HG02852 (cell line): Measurements from ENCODE around the gene ACP5.
"Not testable (repeated sequence)": the region's sequence is repeated elsewhere in the genome, so short reads cannot be mapped to it uniquely, and the experiment has no call there.

Experiments
- ATAC-seq: cut with Tn5 transposase; IDR thresholded peaks from one replicate; pipeline ENCODE4 v1.9.1; 2021; ENCODE audit warnings: mild to moderate bottlenecking, moderate library complexity; ENCODE audit not compliant: unreplicated experiment

The ACP5 gene

DNA sequence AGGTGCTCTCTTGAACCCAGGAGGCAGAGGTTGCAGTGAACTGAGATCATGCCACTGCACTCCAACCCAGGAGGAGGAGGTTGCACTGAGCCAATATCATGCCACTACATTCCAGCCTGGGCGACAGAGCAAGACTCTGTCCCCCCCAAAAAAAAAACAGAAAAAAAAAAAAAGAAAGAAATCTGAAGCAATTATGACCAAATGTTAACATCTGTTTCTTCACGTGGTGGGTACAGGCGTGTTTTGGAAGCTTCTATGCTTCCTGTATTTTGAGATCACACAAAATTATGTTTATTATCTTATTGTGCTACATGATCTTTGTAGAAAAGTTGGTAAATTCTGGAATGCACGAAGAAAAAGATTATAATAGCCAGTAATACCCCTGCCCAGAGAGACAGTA, 2.7 kb upstream of the ACP5 start:
- ATAC-seq, result no peak

- ATAC-seq, result no peak
These were observed 1.1 kb upstream of the ACP5 start for GRCh38 chr19:11578258-11579142.

DNA sequence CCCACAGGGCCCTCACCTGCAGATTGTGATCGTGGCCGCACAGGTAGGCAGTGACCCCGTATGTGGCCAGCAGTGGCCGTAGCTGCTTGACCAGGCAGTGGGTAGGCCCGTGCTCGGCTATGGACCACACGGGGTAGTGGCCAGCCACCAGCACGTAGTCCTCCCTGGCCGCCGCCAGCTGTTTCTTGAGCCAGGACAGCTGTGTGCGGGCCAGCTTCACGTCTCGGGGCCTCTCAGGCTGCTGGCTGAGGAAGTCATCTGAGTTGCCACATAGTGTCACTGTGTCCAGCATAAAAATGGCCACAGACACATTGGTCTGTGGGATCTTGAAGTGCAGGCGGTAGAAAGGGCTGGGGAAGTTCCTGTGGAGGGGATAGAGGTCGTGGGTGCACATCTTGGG, 1.2 kb downstream of the ACP5 start:
- ATAC-seq, result no peak

DNA sequence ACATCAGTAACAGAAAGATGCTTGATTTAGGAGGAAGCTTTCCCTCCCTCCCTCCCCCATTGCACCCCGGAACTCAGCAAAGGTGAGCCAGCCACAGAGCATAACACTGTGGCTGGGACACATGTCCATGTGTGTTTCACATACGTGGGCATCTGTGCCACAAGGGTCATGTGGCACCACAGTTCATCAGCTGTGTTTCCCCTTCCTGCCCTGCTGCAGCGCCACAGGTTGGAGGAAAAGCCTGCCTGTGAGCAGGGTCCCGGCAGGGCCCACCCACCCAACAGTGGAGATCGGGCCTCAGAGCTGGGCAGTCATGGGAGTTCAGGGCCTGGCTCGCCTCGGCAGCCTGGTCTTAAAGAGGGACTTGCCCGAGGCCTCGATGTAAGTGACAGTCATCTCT, 2.8 kb downstream of the ACP5 start:
- ATAC-seq, result no peak

GRCh38 chr19:11573763-11574162, 3.7 kb downstream of the ACP5 start:
- ATAC-seq, result not testable (repeated sequence)

DNA sequence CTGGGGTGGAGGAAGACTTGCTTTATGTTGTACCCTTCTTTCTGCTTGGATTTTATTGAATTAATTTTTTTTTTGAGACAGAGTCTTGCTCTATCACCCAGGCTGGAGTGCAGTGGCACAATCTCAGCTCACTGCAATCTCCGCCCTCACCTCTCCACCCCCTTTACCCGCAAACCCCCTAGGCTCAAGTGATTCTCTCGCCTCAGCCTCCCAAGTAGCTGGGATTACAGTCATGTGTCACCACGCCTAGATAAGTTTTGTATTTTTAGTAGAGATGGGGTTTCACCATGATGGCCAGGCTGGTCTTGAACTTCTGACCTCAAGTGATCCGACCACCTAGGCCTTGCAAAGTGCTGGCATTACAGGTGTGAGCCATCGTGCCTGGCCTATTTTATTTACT, 4.1 kb downstream of the ACP5 start:
- not testable (repeated sequence) for ATAC-seq

DNA sequence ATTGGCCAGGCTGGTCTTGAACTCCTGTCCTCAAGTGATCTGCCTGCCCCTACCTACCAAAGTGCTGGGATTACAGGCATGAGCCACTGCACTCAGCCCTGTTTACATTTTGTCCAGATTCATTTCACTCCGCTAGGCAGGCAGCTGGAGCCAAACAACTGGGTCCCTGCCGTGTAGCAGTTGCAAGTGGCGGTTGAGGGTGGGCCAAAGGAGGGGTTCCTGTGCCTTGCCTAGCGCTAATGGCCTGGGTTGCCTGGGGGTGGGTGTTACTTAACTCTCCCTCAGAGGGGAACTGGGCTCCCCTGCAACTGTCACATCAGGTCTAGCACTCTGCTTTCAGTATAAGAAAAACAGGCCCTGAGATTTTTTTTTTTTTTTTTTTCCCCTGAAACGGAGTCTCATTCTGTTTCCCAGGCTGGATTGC, 7.4 kb downstream of the ACP5 start:
- no peak for ATAC-seq

GRCh38 chr19:11566164-11566563, 11.3 kb downstream of the ACP5 start:
- ATAC-seq, result no peak

DNA sequence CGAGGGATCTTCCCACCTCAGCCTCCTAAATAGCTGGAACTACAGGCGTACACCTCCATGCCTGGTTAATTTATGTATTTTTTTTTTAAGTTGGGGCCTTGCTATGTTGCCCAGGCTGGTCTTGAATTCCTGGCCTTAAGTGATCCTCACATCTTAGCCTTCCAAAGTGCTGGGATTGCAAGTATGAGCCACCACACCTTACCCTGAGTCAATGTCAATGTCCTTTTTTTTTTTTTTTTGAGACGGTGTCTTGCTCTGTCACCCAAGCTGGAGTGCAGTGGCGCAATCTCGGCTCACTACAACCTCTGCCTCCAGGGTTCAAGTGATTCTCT, 11.8 kb downstream of the ACP5 start:
- not testable (repeated sequence) for ATAC-seq

- not testable (repeated sequence) for ATAC-seq
These were observed 13.2 kb downstream of the ACP5 start for GRCh38 chr19:11564082-11564807.

DNA sequence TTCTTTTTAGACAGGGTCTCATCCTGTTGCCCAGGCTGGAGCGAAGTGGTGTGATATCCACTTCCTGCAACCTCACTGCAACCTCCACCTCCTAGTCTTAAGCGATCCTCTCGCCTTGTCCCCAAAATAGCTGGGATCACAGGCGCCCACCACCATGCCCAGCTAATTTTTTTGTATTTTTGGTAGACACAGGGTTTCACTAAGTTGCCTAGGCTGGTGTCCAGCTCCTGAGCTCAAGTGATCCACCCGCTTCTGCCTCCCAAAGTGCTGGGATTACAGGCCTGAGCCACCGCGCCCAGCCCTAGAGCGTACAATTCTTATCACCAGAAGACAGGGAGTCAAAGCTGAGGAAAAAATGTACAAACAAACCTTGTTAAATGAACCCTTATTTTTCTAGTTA, 13.9 kb downstream of the ACP5 start:
- ATAC-seq, result no peak

DNA sequence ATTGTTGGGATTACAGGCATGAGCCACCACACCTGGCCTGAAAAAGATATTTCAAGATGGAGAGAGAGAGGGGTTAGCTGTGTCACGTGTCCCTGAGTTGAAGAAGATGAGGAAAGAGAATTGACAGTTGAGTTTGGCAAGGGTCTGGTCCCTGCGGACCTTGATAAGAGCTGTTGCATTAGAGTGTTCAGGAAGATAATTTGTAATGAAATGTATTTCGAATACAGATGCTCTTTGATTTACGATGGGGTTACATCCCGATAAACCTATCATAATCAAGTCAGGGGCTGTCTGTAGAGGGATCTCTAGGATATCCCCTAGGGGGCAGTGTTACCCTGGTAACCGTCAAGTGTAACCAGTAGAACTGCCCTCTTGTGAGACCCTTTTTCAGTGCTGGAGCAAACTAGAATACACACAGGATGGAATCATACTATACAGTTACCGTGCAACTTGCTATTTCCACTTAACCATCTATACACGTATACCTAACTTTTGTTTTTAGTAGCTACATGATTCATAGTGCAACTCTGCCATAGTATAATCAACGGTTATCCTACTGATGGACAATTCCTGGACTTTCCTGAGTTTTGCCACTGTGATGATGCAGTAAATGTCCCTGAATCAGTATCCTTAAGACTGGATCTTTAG, 16.9 kb downstream of the ACP5 start:
- ATAC-seq, result no peak

DNA sequence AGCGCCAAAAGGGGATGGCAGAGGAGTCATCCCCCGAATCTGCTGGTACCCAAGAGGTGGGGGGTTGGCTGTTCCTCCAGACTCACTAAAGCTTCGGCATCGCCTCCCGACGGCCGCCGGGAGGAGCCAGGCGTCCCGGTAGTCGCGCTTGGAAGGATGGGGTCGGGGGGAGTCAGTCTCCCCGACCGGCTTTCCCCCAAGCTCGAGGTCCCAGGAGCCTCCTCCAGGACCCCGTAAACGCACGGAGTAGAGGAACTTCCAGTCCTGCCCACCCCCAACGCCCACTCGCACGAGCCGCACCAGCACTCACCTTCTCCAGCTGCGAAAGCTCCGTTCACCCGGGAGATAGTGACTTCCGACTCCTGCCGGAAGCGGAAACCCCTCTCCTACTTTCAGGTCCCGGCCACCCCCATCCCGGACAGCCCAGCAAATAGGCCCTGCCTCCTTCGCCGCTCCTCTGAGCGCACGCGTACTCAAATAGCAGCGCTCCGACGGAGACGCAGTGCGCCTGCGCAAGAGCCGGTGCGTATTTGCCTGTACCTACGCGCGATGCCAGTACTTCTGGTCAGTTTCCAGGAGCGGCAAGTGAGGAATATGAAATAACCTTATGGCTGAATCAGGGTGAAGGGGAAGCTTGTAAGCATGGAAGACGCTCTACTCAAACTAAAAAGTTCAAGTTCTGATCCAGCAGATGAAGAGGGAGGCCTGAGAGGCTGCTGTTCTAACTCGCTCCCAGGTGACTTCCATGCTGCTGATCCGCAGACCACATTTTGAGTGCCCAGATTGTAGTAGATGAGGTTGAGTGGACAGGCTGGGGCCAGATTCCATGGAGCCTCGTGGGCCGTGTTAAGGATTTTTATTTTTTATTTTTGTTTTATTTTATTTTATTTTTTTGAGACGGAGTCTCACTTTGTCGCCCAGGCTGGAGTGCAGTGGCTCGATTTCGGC, 18.3 kb downstream of the ACP5 start, which contains the start of gene ELOF1:
Gene ELOF1, minus strand, starts transcription at position 350 of the 948 bp plus-strand sequence. CDS start 4,883 bp downstream, outside the sequence.
- ATAC-seq, result peak; percentile 84

GRCh38 chr19:11556634-11557420, 20.6 kb downstream of the ACP5 start:
- no peak for ATAC-seq

DNA sequence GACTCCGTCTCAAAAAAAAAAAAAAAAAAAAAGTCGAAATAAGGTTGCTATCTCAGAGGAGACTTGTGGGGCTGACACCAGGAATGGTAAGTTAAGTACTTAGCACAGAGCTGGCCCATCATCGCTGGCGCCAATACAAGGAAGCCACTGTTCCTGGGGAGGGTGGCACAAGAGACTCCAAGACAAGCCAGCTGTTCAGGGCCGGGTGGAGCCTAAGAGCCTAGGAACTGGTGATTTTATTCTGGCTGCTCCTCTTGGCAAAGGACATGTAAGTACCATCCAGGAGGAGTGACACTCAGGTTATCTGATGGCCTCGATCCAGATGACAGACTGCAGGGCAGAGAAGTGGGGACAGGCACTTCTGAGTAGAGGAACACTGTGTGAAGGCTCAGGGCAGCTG, 22.2 kb downstream of the ACP5 start:
- ATAC-seq, result no peak

- no peak for ATAC-seq
These were observed 23.3 kb downstream of the ACP5 start for GRCh38 chr19:11554160-11554559.

- no peak for ATAC-seq
These were observed 24.6 kb downstream of the ACP5 start for GRCh38 chr19:11552666-11553372.

DNA sequence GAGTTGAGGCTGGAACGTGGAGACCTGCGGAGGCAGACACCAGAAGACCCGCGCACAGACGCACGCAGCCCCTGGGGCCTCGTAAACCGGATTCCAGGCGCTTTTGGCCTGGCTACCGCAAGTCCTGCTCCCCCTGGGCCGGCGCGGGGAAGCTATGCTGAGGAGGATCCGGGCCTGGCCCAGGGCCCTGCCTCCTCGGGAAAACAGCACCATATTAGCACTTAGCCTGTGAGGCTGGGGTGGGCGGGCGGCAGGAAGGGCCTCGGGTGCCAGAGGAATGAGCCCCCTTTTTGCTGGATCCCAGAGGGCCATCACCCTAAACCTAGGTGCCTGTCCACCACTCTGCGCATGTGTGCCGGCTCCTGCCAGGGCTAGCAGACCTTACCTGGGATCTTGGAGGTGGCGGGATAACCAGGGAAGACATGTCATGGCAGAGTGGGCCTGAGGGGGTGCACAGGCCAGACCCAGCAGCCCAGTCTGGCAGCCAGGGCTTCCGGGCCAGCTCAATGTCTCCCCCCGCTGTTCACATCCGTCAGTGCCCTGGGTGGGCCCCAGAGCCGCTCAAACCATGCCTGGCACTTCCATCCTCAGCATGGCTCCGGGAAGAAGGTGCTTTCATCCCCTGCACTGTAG, 25.7 kb downstream of the ACP5 start:
- no peak for ATAC-seq

DNA sequence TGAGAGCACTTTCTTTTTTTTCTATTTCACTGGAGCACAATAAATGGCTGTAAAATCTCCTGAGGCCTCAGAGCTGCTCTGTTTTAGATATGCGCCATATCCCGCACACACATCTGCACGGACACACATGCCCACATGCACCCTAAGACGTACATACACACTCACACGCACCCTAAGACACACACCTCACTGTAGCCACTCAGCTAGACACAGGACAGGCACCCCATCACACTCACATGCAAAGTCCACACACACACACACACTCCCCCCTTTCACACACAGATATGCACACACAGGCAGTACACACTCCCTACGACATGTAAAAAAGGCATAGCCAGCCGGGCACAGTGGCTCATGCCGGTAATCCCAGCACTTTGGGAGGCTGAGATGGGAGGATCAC, 27.2 kb downstream of the ACP5 start:
- no peak for ATAC-seq
